ENCODE measurements around the gene CD59. TPM values are rescaled to one million over a fixed set of nuclear protein-coding genes. Genes with fewer than 3 reads are reported as not detected.
A peak's percentile ranks its signal among the peaks of the same experiment; 100 is the strongest.

The CD59 gene
- total RNA-seq, 1 experiment from 2014 or later, result 736 TPM

DNA sequence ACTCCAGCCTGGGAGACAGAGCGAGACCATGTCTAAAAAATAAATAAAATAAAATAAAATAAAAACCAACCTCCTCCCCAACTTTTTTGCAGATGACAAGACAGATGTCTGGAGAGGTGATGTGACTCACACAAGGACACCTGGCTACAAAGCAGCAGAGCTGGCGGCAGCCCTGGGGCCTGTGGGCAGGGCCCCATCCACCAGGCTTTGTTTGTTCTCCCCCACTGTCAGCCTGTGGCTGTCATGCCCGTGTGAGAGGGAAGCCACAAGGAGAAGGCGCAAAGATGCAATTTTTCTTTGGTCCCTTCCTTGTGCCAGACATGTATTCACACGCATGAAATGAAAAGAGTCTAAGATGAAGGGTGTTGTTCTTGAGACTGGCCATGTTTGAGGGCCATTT, 16.6 kb downstream of the CD59 start:
- 0 out of 2 replicates have a peak overlapping the region, but pooled peaks have one; percentile 30 for H3K27ac ChIP-seq (ENCODE audit: low read length)
- no peak for DNase-seq (ENCODE audit: low read depth, low spot score)
- no peak for TF ChIP-seq TCF7L2 (IDR thresholded peaks at IDR 0.05; ENCODE audit: low read depth, low read length)
- no peak for TF ChIP-seq SIN3A (IDR thresholded peaks at IDR 0.05; ENCODE audit: borderline replicate concordance, insufficient read depth, low read depth, low read length)
- no peak for TF ChIP-seq POLR2AphosphoS5 (IDR thresholded peaks at IDR 0.05; ENCODE audit: low read depth, low read length)
- TF ChIP-seq, protein P1, sequence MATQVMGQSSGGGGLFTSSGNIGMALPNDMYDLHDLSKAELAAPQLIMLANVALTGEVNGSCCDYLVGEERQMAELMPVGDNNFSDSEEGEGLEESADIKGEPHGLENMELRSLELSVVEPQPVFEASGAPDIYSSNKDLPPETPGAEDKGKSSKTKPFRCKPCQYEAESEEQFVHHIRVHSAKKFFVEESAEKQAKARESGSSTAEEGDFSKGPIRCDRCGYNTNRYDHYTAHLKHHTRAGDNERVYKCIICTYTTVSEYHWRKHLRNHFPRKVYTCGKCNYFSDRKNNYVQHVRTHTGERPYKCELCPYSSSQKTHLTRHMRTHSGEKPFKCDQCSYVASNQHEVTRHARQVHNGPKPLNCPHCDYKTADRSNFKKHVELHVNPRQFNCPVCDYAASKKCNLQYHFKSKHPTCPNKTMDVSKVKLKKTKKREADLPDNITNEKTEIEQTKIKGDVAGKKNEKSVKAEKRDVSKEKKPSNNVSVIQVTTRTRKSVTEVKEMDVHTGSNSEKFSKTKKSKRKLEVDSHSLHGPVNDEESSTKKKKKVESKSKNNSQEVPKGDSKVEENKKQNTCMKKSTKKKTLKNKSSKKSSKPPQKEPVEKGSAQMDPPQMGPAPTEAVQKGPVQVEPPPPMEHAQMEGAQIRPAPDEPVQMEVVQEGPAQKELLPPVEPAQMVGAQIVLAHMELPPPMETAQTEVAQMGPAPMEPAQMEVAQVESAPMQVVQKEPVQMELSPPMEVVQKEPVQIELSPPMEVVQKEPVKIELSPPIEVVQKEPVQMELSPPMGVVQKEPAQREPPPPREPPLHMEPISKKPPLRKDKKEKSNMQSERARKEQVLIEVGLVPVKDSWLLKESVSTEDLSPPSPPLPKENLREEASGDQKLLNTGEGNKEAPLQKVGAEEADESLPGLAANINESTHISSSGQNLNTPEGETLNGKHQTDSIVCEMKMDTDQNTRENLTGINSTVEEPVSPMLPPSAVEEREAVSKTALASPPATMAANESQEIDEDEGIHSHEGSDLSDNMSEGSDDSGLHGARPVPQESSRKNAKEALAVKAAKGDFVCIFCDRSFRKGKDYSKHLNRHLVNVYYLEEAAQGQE (IDR thresholded peaks at IDR 0.05; ENCODE audit: insufficient read depth in 1 of 2, low read depth in 2 of 2, low read length in 1 of 2), result no peak
- TF ChIP-seq, protein P2, sequence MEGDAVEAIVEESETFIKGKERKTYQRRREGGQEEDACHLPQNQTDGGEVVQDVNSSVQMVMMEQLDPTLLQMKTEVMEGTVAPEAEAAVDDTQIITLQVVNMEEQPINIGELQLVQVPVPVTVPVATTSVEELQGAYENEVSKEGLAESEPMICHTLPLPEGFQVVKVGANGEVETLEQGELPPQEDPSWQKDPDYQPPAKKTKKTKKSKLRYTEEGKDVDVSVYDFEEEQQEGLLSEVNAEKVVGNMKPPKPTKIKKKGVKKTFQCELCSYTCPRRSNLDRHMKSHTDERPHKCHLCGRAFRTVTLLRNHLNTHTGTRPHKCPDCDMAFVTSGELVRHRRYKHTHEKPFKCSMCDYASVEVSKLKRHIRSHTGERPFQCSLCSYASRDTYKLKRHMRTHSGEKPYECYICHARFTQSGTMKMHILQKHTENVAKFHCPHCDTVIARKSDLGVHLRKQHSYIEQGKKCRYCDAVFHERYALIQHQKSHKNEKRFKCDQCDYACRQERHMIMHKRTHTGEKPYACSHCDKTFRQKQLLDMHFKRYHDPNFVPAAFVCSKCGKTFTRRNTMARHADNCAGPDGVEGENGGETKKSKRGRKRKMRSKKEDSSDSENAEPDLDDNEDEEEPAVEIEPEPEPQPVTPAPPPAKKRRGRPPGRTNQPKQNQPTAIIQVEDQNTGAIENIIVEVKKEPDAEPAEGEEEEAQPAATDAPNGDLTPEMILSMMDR (IDR thresholded peaks at IDR 0.05), result no peak
- intact Hi-C loops (cut with micrococcal nuclease; ENCODE audit: unreplicated experiment) (no loop called here), in situ Hi-C loops (cut with HindIII; ENCODE audit: low pct_unique_long_range_greater_than_20kb, low sequenced_read_pairs) (no loop called here)
- ChIA-PET POLR2A (no interaction called here), CTCF (no interaction called here)
- no peak overlapping the region for H3K4me3 ChIP-seq (ENCODE audit: low read depth in 2 of 2, low read length in 2 of 2)
- H3K9me3 ChIP-seq (ENCODE audit: control insufficient read depth, insufficient read depth, low read depth, low read length), result no peaks in the 10 kb centered on the region
- H3K36me3 ChIP-seq (ENCODE audit: control insufficient read depth, insufficient read depth, low read length), result peaks cover 21% of the 10 kb centered on the region
- no peak for ATAC-seq
- H3K27me3 ChIP-seq (ENCODE audit: control insufficient read depth, insufficient read depth, low read length), result no peaks in the 10 kb centered on the region
- BruUV-seq (replicated peaks), result no TSS peak
- H3K4me1 ChIP-seq (ENCODE audit: control insufficient read depth, insufficient read depth, low read length), result peaks cover 53% of the 10 kb centered on the region

DNA sequence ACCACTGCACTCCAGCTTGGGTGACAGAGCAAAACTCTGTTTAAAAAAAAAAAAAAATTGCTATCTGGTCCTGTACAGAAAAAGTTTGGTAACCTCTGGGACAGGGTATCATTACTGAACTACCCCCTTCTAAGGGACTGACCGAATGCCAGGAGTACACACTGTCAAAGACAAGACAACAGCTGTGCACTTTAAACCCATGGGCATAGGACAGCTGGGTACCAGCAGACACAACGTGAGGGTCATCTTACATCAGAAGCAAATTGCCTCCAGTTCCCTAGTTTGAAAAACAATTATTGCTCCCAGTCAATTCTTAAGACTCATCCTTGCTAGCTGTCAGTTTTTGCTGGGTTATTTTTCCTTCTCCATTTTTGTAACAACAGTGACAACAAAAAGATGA, 17.8 kb downstream of the CD59 start:
- TF ChIP-seq POLR2AphosphoS5 (IDR thresholded peaks at IDR 0.05; ENCODE audit: low read depth, low read length) (no peak), SIN3A (IDR thresholded peaks at IDR 0.05; ENCODE audit: borderline replicate concordance, insufficient read depth, low read depth, low read length) (no peak), TCF7L2 (IDR thresholded peaks at IDR 0.05; ENCODE audit: low read depth, low read length) (no peak)
- TF ChIP-seq, protein P1 (IDR thresholded peaks at IDR 0.05; ENCODE audit: insufficient read depth in 1 of 2, low read depth in 2 of 2, low read length in 1 of 2), result no peak
- TF ChIP-seq, protein P2 (IDR thresholded peaks at IDR 0.05), result no peak
- intact Hi-C loops (cut with micrococcal nuclease; ENCODE audit: unreplicated experiment) (no loop called here), in situ Hi-C loops (cut with HindIII; ENCODE audit: low pct_unique_long_range_greater_than_20kb, low sequenced_read_pairs) (no loop called here)
- H3K27me3 ChIP-seq (ENCODE audit: control insufficient read depth, insufficient read depth, low read length), result no peaks in the 10 kb centered on the region
- no peak for ATAC-seq
- no peak for DNase-seq (ENCODE audit: low read depth, low spot score)
- BruUV-seq (replicated peaks), result no TSS peak
- no peaks in the 10 kb centered on the region for H3K9me3 ChIP-seq (ENCODE audit: control insufficient read depth, insufficient read depth, low read depth, low read length)
- POLR2A ChIA-PET, result no interaction called here
- CTCF ChIA-PET, result no interaction called here
- peaks cover 43% of the 10 kb centered on the region for H3K4me1 ChIP-seq (ENCODE audit: control insufficient read depth, insufficient read depth, low read length)
- no peak overlapping the region for H3K4me3 ChIP-seq (ENCODE audit: low read depth in 2 of 2, low read length in 2 of 2)
- H3K36me3 ChIP-seq (ENCODE audit: control insufficient read depth, insufficient read depth, low read length), result peaks cover 30% of the 10 kb centered on the region
- no peak overlapping the region for H3K27ac ChIP-seq (ENCODE audit: low read length)
